ENCODE results near the gene KCTD10. TPM values are rescaled to one million over a fixed set of nuclear protein-coding genes. Genes with fewer than 3 reads are reported as not detected.

KCTD10 gene
- total and polyA plus RNA-seq, 9 of the 15 experiments (the other 6 are each of a cell fraction or from before 2014, with no cell fraction given), result 1.9 to 37.5 (median 15.7) TPM

DNA sequence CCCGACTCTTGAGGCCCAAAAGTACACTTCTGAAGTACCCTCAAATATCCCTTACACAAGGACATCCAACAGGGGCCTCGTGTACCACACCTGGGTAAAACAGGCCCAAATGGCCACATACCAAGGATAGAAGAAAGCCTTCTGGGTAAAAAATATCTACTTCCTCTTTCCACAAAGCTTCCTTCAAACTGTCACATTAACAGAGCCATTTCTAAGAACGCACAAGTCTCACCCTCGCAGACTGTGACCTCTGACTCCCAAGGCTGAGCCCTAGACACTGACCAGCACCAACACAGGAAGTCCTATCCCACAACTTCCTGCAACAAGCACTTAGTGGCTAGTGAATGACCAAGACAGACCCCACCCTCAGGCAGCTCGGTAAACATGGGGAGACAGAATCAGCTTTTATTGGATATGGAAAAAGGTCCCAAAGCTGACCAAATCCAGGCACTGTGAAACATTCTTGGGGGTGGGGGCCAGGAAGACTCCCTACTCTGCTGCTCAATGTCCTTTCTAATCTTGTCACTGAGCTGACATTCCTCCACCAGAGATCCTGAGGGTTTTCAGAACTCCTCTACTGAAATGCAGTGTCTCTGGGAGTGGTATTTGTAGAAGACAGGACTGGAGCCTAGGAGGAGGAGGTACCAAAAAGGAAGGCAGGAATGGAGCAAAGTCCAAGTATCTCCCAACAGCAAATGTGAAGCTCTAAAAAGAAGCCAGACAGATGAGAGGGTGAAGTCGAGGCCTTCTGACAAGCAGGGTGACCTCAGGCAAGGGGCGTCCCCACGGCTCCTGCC is 15.9 kb downstream of the KCTD10 start (continued):
- TF ChIP-seq, protein P1, sequence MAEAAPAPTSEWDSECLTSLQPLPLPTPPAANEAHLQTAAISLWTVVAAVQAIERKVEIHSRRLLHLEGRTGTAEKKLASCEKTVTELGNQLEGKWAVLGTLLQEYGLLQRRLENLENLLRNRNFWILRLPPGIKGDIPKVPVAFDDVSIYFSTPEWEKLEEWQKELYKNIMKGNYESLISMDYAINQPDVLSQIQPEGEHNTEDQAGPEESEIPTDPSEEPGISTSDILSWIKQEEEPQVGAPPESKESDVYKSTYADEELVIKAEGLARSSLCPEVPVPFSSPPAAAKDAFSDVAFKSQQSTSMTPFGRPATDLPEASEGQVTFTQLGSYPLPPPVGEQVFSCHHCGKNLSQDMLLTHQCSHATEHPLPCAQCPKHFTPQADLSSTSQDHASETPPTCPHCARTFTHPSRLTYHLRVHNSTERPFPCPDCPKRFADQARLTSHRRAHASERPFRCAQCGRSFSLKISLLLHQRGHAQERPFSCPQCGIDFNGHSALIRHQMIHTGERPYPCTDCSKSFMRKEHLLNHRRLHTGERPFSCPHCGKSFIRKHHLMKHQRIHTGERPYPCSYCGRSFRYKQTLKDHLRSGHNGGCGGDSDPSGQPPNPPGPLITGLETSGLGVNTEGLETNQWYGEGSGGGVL (CRISPR knock-in tag; IDR thresholded peaks at IDR 0.05), result no peak
- TF ChIP-seq TCF7L2 (IDR thresholded peaks at IDR 0.05; ENCODE audit: low read depth, low read length) (no peak), SAP30 (IDR thresholded peaks at IDR 0.05; ENCODE audit: borderline replicate concordance, insufficient read depth, low read depth, low read length, poor library complexity, severe bottlenecking) (no peak), ETS2 (tag; IDR thresholded peaks at IDR 0.05; ENCODE audit: borderline replicate concordance, poor library complexity, severe bottlenecking) (no peak), KDM5B (IDR thresholded peaks at IDR 0.05; ENCODE audit: insufficient replicate concordance, low read depth, low read length) (no peak), ZC3H4 (CRISPR knock-in tag; IDR thresholded peaks at IDR 0.05; ENCODE audit: borderline replicate concordance) (no peak), HINFP (tag; conservative IDR thresholded peaks at IDR 0.05; ENCODE audit: low read depth) (no peak)
- TF ChIP-seq, protein P2, sequence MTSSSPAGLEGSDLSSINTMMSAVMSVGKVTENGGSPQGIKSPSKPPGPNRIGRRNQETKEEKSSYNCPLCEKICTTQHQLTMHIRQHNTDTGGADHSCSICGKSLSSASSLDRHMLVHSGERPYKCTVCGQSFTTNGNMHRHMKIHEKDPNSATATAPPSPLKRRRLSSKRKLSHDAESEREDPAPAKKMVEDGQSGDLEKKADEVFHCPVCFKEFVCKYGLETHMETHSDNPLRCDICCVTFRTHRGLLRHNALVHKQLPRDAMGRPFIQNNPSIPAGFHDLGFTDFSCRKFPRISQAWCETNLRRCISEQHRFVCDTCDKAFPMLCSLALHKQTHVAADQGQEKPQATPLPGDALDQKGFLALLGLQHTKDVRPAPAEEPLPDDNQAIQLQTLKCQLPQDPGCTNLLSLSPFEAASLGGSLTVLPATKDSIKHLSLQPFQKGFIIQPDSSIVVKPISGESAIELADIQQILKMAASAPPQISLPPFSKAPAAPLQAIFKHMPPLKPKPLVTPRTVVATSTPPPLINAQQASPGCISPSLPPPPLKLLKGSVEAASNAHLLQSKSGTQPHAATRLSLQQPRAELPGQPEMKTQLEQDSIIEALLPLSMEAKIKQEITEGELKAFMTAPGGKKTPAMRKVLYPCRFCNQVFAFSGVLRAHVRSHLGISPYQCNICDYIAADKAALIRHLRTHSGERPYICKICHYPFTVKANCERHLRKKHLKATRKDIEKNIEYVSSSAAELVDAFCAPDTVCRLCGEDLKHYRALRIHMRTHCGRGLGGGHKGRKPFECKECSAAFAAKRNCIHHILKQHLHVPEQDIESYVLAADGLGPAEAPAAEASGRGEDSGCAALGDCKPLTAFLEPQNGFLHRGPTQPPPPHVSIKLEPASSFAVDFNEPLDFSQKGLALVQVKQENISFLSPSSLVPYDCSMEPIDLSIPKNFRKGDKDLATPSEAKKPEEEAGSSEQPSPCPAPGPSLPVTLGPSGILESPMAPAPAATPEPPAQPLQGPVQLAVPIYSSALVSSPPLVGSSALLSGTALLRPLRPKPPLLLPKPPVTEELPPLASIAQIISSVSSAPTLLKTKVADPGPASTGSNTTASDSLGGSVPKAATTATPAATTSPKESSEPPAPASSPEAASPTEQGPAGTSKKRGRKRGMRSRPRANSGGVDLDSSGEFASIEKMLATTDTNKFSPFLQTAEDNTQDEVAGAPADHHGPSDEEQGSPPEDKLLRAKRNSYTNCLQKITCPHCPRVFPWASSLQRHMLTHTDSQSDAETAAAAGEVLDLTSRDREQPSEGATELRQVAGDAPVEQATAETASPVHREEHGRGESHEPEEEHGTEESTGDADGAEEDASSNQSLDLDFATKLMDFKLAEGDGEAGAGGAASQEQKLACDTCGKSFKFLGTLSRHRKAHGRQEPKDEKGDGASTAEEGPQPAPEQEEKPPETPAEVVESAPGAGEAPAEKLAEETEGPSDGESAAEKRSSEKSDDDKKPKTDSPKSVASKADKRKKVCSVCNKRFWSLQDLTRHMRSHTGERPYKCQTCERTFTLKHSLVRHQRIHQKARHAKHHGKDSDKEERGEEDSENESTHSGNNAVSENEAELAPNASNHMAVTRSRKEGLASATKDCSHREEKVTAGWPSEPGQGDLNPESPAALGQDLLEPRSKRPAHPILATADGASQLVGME (CRISPR knock-in tag; IDR thresholded peaks at IDR 0.05), result no peak
- TF ChIP-seq, protein P3, sequence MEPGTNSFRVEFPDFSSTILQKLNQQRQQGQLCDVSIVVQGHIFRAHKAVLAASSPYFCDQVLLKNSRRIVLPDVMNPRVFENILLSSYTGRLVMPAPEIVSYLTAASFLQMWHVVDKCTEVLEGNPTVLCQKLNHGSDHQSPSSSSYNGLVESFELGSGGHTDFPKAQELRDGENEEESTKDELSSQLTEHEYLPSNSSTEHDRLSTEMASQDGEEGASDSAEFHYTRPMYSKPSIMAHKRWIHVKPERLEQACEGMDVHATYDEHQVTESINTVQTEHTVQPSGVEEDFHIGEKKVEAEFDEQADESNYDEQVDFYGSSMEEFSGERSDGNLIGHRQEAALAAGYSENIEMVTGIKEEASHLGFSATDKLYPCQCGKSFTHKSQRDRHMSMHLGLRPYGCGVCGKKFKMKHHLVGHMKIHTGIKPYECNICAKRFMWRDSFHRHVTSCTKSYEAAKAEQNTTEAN (CRISPR knock-in tag; IDR thresholded peaks at IDR 0.05), result no peak
- TF ChIP-seq, protein P4, sequence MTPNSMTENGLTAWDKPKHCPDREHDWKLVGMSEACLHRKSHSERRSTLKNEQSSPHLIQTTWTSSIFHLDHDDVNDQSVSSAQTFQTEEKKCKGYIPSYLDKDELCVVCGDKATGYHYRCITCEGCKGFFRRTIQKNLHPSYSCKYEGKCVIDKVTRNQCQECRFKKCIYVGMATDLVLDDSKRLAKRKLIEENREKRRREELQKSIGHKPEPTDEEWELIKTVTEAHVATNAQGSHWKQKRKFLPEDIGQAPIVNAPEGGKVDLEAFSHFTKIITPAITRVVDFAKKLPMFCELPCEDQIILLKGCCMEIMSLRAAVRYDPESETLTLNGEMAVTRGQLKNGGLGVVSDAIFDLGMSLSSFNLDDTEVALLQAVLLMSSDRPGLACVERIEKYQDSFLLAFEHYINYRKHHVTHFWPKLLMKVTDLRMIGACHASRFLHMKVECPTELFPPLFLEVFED (CRISPR knock-in tag; conservative IDR thresholded peaks at IDR 0.05), result no peak
